ENCODE measurements around the gene CRADD. TPM values are rescaled to one million over a fixed set of nuclear protein-coding genes. Genes with fewer than 3 reads are reported as not detected.
A peak's percentile ranks its signal among the peaks of the same experiment; 100 is the strongest.

CRADD gene
- total RNA-seq, 6 experiments from 2014 or later: 17.2 to 65.3 (median 30.8) TPM

DNA sequence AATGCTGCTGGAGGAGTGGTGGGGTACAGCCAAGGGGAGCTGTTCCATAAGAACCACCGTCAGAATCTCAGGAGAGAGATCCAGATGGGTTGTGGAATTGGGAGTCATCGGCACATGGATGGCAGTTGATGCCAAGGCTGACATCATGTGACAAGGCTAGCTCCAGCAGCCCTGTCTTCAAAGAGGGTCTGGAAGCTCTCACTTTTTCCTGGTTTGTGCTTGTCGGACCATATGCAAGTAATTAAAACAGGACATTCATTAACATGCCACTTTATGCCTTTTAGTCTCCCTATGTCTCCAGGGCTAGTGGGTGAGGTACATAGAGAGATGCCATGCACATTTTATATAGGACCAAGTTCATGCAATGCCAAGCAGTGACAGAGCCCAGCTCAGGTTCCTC lies 211.8 kb downstream of the CRADD start:
- intact Hi-C loops (cut with DNase I): no loop called here
- no peaks in the 10 kb centered on the region for H3K27me3 ChIP-seq
- no peak overlapping the region for H3K27ac ChIP-seq
- no peak for TF ChIP-seq POLR2A (IDR thresholded peaks at IDR 0.05)
- TF ChIP-seq, protein P1, sequence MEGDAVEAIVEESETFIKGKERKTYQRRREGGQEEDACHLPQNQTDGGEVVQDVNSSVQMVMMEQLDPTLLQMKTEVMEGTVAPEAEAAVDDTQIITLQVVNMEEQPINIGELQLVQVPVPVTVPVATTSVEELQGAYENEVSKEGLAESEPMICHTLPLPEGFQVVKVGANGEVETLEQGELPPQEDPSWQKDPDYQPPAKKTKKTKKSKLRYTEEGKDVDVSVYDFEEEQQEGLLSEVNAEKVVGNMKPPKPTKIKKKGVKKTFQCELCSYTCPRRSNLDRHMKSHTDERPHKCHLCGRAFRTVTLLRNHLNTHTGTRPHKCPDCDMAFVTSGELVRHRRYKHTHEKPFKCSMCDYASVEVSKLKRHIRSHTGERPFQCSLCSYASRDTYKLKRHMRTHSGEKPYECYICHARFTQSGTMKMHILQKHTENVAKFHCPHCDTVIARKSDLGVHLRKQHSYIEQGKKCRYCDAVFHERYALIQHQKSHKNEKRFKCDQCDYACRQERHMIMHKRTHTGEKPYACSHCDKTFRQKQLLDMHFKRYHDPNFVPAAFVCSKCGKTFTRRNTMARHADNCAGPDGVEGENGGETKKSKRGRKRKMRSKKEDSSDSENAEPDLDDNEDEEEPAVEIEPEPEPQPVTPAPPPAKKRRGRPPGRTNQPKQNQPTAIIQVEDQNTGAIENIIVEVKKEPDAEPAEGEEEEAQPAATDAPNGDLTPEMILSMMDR (IDR thresholded peaks at IDR 0.05): no peak
- no peak overlapping the region for H3K4me3 ChIP-seq
- no peaks in the 10 kb centered on the region for H3K9me3 ChIP-seq
- no peaks in the 10 kb centered on the region for H3K36me3 ChIP-seq
- no peak for ATAC-seq
- DNase-seq: no peak
- 80% methylated on average over 1 of the region's 3 CpGs for whole genome bisulfite sequencing (ENCODE audit: insufficient coverage, low coverage, low lambda C conversion rate, missing lambda C conversion rate)
- H3K4me1 ChIP-seq: no peaks in the 10 kb centered on the region

DNA sequence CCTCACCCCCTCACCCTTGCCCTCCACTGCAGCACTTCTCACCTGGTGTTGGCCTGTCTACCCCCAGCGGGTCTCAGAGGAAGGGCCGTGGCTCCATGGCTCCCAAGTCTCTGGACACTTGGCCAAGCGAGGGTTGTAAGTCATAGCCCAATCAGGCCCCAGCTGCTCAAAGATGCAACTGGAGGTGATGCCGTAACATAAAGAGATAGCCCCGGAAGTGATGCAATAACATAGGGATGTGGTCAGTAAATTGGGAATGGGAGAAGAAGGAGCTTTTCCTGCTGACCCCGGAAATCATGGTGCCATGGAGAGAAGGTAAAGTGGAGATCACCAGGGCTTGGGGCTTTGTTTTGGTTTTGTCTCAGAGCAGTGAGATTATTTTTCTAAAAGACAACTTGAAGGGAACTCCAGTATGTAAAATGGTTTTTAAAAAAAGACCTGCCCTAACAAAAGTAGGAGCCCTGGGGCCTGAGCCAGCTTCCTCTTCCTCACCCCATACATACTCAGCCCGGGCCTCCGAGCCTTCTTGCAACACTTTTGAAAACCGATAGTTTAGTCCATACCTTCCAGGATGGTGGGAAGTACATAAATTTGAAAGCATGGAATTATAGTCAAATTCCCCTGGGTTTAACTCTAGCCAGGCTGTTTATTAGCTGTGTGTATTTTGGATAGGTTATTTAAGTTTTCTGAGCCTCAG lies 212.5 kb downstream of the CRADD start:
- ATAC-seq (no peak), DNase-seq (peak in 1 of 3 donors; percentile 27)
- no peaks in the 10 kb centered on the region for H3K36me3 ChIP-seq
- intact Hi-C loops (cut with DNase I): no loop called here
- H3K4me3 ChIP-seq: no peak overlapping the region
- no peaks in the 10 kb centered on the region for H3K27me3 ChIP-seq
- no peak overlapping the region for H3K27ac ChIP-seq
- 83% methylated on average over 8 of the region's 9 CpGs for WGBS (ENCODE audit: insufficient coverage, low coverage, low lambda C conversion rate, missing lambda C conversion rate)
- no peaks in the 10 kb centered on the region for H3K9me3 ChIP-seq
- TF ChIP-seq POLR2A (IDR thresholded peaks at IDR 0.05): no peak
- TF ChIP-seq, protein P1 (IDR thresholded peaks at IDR 0.05): no peak
- H3K4me1 ChIP-seq: no peaks in the 10 kb centered on the region

DNA sequence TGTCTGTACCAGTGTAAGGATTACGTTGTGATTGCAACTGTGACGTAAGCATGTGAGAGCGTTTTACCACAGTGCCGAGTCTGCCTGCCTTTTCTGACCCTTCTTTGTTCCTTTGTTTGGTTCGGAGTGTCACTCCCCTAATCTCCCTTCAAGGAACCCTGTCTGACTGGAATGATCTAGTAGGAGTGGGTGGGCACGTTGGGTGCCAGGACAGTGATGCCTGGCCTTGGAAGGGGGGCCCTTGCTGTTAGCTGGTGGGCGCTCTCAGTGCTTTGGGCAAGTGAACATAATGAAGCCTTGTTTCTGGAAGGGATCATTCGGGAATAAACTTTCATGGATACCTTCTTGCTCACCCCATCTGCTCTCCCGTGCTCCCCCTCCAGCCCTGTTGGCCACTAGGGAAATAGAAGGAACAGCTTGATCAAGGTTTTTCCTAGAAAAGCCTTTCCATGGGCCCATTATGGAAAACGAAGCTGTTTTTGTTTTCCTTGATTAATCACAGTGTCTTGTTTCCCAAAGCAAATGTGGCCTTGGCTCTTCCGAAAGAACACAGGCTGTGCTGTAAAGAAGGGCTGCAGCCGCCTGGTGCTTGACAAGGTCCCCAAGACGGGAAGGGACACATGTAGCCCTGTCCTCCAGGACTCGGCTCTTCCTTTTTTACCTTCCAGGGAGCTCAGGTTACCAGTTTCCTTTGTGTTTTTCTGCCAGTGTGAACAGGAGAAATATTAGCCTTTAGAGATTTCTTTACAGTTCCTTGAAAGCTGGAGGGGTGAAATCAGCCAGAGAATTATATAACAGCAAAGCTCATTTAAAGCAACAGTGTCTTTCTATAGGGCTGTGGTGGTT lies 215.5 kb downstream of the CRADD start:
- Histone ChIP-seq H3K9me3 (no peaks in the 10 kb centered on the region), H3K27ac (no peak overlapping the region), H3K36me3 (no peaks in the 10 kb centered on the region), H3K4me1 (no peaks in the 10 kb centered on the region), H3K27me3 (no peaks in the 10 kb centered on the region), H3K4me3 (no peak overlapping the region)
- no peak for ATAC-seq
- no peak for DNase-seq
- intact Hi-C loops (cut with DNase I): no loop called here
- TF ChIP-seq POLR2A (IDR thresholded peaks at IDR 0.05): no peak
- TF ChIP-seq, protein P1 (IDR thresholded peaks at IDR 0.05): no peak
- WGBS (ENCODE audit: insufficient coverage, low coverage, low lambda C conversion rate, missing lambda C conversion rate): 81% methylated on average over 13 of the region's 14 CpGs

DNA sequence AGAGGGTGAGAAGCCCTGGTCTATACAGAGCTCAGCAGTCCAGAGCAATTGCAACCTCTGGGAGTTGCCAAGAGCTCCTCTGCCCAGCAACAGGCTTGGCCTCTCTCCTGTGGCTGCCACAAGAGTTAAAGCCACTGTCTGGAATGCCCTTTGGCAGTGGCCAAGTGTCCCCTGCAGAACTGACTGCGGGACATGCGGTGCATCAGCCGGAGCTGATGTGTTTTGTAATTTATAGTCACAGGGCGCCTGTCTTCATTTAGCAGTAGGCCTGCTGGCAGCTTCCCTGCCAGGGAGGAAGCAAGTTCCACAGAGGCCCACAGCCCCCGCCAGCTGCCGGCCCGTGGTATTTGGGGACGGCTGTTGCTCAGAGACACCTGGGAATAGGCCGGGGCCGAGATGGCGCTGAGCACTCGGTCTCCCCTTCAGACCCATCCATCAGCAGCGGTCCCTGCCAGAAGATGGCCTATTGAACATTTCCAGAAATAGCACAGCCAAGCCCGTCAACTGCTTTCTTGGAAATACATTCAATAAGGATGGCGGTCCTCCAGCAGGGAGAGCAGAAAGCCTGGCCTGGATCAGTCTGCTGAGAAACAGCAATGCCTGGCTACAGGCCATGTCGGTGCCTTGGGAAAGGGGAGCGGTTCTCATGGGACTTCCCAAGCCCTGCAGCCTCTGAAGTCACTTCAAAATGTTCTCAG lies 217.4 kb downstream of the CRADD start:
- H3K36me3 ChIP-seq: no peaks in the 10 kb centered on the region
- H3K27me3 ChIP-seq: no peaks in the 10 kb centered on the region
- no peaks in the 10 kb centered on the region for H3K9me3 ChIP-seq
- H3K4me3 ChIP-seq: no peak overlapping the region
- no peak for TF ChIP-seq POLR2A (IDR thresholded peaks at IDR 0.05)
- TF ChIP-seq, protein P1 (IDR thresholded peaks at IDR 0.05): no peak
- no peak overlapping the region for H3K27ac ChIP-seq
- WGBS (ENCODE audit: insufficient coverage, low coverage, low lambda C conversion rate, missing lambda C conversion rate): 20% methylated on average over 1 of the region's 17 CpGs
- DNase-seq: peak in 1 of 3 donors; percentile 19
- intact Hi-C loops (cut with DNase I): no loop called here
- no peaks in the 10 kb centered on the region for H3K4me1 ChIP-seq
- peak in 3 of 4 donors; percentile 25 to 50 (median 37) for ATAC-seq
